CD4-positive, alpha-beta T cell treated with Interferon gamma for 1 hour (primary cell): Measurements from ENCODE around the gene KLHL25.

ENCODE experiments used
- DNase-seq: peaks from one replicate; pipeline ENCODE4 v3.0.0-alpha.2; 2020

KLHL25 gene

DNA sequence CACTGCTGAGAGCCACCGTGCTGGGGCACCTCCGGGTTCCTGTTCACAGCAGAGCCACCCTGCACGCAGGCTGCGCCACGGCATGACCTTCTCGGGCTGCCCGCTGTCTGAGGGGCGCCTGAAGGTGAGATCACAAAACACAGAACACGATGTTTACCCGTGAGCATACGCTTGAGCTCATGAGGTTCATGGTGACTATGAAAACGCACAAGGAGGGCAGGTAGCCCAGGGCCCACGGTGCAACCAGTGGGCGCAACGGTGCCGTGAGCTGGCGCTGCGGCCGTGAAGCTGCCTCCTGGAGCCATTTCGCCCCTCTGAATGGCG lies 36.1 kb downstream of the KLHL25 start:
- DNase-seq, result no peak

DNA sequence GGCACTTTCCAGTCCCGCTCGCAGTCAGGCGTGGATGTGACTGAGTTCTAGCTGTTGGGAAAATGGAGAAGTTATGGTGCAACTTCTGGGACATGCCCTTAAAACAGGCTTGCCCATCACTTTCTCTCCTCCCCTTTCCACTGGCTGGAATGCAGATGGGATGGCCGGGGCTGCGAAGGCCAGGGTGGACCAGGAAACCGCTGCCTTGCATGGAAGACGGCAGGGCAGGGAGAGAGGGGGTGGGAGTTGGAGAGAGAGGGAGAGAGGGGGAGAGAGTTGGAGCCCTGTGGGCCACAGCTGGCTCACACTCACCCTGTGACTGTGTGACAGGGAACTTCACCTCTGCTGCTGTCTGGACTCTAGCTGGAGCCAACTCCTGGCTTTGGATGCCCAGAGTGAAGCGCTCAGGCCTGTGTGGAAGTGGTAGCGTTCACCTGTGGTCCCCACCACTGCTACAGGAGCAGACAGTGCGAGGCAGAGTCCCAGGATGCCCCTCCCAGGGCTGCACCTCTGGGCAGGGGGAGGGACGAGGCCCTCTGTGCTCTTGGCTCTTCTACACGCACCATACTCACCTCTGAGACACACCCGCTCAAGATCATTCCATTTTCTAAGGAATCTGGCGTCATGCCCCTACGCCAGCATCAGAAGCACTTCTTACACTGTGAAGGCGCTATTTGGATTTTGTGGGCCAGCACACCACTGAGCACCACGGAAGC lies 36.6 kb downstream of the KLHL25 start:
- no peak for DNase-seq

- no peak for DNase-seq
Measured at GRCh38 chr15:85757073-85757938, 37.4 kb downstream of the KLHL25 start.

DNA sequence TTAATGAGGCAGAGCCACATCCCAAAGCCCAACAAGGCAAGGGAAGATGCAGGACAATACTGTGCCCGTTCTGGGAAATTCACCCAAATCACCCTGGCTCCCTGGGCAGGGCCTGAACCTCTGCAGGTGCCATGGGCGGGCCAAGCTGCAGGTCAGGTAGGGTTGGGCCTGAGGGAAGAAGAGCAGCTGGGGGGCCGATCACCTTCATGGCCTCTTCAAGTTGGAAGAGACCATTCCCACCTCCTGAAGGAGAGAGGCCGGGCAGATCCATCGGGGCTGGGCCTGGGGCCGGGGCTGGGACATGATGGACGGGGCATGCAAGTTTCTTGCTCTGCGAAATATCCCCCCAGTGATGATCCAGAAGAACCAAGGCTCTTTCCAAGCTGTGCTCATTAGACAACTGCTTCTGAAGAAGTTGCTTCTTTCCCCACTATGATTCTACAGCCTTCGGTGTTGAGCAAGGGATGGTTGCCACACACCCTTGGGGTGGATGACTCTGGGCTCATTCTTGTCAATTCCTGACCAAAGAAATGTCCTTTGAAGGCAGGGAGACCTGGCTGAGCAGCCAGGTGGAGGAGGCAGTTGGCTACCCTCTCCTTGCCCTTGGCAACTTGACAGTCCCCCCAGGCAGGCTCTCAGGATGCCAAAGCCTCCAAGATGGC lies 38.2 kb downstream of the KLHL25 start:
- DNase-seq, result no peak

DNA sequence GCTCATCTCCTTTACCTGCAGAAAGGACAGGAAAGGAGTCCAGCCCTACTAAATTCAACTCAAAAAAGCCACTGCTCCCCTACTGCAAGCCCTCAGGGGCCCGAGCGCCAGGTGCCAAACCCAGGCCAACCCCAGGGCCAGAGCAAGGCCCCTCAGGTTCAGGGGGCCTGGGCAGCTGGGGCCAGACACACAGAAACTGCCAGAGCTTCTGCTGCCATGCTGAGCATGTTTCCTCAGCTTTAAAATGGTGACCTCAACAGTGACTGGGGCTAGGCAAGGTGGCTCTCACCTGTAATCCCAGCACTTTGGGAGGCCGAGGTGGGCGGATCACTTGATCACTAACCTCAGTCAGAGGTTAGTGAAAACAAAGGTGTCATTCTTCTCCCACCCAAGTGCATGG lies 38.8 kb downstream of the KLHL25 start:
- DNase-seq, result no peak

DNA sequence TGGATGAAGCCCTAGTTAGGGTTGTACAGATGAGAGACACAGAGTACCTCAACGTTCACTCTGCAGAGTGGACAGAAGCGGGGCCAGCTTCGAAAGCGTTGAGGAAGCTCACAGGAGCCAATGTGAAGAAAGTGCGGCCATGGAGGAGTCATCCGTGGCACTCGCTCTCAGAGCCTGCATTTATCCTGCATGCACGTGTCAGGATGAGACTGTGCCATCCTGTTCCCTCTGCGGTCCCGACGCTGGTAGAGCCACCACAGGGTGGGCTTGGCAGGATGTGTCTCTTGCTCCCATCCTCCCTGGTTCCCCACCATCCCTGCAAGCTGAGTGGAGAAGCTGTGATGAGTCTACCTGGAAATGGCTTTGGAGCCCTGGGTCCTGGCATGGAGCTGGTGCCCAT lies 39.3 kb downstream of the KLHL25 start:
- DNase-seq, result no peak

DNA sequence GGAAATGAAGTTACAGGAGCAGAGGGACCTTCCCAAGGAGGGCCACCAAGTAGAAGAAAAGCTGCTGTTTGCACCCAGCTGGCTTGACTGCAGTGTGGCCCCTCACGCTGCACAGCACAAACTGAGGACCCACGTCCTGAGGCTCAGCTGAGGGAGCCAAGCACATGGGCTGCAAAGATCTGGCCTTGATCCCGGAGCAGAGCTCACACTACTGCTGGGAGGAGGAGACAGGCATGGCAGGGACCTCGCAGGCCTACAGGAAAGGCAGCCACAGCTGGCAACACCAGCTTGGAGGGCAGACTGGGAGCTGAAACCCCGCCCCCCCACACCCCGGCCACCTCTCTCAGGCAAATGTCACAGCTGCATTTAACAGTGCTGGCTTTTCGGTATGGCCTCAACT lies 39.7 kb downstream of the KLHL25 start:
- no peak for DNase-seq

- DNase-seq, result no peak
Measured at GRCh38 chr15:85753791-85754452, 40.8 kb downstream of the KLHL25 start.

- no peak for DNase-seq
Measured at GRCh38 chr15:85753261-85753660, 41.5 kb downstream of the KLHL25 start.

DNA sequence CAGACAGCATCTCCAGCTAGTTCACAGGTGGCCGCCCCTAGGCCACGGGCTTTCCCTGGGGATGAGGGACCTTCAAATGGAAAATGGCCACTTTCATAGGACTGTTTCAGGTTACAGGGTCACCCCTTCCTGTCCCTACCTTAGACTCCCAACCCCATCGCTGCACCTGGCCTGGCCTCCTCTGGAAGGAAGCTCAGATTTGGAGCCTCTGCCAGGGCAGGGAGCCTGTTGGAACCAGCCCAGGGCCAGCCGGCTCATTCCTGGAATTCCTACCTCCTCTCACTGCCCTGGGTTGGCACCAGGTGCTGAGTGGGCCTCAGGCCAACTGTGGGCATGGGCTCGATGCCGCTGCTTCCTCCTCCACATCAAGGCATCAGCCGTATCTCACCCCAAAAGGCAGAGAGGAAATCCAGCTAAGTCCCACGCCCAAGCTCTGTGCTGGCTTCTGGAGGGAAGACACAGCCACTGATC lies 42.2 kb downstream of the KLHL25 start:
- DNase-seq, result no peak

DNA sequence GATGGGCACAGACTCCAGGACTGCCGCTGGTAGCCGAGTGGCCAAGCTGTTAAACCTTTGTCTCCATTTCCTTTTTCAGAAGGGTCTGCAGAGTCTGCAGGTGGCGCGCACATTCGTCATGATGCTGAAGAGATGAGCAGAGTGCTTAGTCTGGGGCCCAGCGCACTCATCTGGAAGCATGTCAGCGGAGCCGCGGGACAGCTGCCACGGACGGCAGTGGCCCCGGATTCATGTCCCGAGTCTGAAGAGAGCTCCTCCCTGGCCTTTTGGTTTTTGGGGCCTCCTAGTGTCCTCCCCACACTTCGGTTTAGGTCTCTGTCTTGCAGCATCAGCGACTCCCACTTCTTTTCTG lies 42.6 kb downstream of the KLHL25 start:
- DNase-seq, result no peak

DNA sequence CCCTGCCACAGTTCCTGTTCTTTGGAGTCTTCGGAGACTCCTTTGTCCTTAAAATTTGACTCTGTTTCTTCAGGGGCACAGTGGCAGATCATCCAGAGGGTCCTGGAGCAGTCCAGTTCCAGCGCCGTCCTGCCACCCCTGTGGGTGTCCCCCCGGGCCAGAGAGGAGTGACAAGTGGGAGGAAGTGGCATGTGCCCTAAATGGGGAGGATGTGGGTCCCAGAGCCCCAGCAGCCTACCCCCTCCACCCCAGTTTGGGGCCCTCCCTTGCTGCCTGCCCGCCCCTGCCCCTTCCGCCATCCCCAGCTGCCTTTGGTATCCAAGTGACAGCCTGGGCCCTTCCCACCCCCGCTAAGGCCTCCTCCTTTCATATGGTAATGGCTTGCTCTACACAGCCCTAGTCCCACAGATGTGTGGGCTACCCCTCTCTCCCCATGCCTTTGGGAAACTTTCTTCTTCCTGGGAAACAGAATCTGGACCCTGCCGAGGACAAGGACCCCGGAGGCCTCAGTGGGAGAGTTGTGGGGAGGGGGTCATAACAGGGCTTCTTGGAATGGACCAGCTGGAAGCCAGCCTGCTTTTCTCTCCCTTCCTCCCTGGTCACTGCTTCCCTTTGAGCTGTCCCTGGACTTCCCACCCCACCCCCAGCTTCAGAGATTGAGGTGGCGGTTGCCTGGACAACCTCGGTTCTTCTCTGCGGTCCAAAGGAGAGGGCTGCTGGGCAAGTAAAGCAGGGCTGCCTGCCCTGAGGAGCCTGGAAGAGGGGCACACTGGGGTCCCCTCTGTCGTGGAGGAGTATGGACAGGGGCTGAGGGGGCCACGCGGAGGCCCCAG lies 43.2 kb downstream of the KLHL25 start:
- no peak for DNase-seq

GRCh38 chr15:85750319-85751290 lies 44.1 kb downstream of the KLHL25 start:
- no peak for DNase-seq

DNA sequence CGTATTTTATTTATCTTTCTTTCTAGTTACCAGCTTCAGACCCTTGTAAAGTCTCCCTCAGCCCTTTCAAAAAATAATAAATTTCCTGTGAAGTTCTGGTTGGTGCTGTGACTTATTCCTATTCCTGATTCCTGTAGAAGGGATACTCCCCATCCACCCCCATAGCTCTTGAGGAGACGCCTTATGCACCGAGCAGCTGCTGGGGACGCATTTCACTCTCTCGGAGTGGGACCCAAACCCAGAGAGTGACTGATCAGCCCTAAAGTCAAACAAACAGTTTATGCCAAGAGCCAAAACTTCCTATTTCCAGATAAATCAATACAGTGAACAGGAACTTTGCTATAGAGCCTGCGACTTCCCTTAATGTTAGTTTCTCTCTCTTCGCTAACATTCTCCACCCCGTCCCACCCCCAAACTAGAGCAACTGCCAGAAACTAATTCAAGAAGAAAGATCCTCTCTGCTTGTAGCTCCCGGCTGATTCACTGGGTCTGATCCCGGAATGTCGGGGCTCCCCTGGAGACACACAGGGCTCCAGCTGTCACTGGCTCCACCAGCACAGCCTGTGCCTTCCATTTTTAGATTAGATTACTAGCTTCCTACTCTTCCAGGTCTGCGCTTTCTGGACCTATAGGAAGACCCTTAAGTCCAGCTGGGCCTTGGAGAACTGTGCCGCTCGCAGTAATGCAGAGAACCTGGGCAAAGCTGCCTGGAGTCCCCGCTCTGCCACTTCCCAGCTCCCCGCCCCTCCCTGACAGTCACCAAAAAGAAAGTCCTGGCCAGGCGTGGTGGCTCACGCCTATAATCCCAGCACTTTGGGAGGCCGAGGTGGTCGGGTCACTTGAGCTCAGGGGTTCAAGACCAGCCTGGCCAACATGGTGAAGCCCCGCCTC lies 45.2 kb downstream of the KLHL25 start:
- no peak for DNase-seq

DNA sequence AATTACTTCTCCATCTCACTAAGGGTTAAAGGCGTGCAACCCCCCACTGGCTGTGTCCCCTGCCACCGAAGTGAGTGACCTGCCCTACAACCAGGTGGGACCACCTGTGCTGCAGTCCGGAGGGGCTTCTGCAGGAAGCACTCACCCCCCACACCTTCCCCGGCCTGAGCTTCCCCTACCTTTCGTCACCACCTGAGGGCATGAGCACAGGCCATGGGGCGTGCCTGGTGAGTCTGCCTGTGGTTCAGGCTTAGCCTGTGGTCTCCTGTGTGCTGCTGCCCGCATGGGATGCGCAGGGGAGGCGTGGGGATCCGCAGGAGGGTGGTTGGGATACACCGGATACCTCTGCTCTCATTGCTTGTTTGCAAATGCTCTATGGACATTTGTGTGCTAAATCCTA lies 46.0 kb downstream of the KLHL25 start:
- no peak for DNase-seq

- no peak for DNase-seq
Measured at GRCh38 chr15:85748176-85748575, 46.5 kb downstream of the KLHL25 start.

- no peak for DNase-seq
Measured at GRCh38 chr15:85746641-85747040, 48.1 kb downstream of the KLHL25 start.

- no peak for DNase-seq
Measured at GRCh38 chr15:85745525-85746150, 49.1 kb downstream of the KLHL25 start.

DNA sequence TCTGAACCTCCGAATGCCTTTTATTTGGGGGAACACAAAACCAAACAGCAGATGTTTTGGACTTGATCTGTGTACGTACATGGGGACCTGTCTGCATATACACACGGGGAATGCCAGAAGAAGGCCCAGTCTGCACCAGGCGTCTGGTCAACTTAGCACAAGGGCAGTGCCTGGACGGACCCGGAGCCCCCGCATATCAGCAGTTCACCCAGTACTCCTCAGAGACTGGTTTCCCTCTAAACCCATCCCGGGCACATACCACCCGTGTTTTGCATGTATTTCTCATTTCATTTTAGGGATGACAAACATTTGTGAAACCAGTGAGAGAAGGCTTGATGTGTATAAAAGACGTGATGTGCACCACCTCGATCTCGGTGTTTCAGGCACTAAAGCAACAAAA lies 49.7 kb downstream of the KLHL25 start:
- no peak for DNase-seq

DNA sequence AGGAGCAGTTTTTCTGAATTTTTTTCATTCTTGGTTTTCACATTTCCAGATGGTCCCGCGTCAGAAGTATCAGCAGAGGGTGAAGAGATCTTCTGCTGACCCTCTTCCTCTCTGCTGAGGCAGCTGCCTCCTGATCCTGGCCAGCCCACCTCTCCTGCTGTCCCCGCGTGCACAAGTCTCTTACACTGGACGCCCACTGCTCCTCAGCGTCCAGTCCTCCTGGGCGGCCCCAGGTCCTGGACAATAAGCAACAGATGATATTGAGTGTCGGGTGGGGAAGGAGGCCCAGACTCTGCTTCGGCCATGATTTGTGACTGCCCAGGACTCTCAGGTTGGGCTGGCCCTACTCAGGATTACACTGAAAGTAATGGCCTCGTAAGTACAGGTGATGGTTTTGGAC lies 50.1 kb downstream of the KLHL25 start:
- no peak for DNase-seq
